ENCODE measurements around the gene TAOK3.

Gene TAOK3

DNA sequence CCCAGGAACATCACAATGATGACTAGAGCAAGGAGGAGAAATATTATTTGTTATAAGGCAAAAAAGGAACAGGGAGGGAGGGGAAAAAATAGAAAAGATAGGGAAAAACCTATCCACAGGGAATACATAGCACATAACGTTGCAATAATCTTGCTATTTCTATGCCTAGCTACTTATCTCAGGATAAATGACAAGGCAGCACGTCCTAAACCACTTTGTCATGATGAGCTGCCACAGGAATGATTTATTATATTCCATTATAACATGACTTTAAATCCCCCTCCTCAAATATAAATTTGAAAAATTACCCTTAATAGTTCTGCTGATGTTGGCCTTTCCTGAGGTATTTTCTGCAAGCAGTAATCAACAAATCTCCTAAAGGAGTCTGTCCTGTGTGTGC is 160.1 kb downstream of the TAOK3 start:
- Histone ChIP-seq H3K4me2 (ENCODE audit: low read depth, low read length) (no peak overlapping the region), H3K27me3 (replicated peaks; ENCODE audit: insufficient read depth, low read length) (no peaks in the 10 kb centered on the region), H3F3A (ENCODE audit: insufficient read depth, low read length) (no peaks in the 10 kb centered on the region), H3K4me1 (ENCODE audit: low read length) (no peaks in the 10 kb centered on the region), H3K9me3 (replicated peaks; ENCODE audit: insufficient read depth, low read length) (no peaks in the 10 kb centered on the region), H4K20me1 (ENCODE audit: insufficient read depth, low read length) (no peaks in the 10 kb centered on the region), H3K27ac (ENCODE audit: low read length) (no peak overlapping the region), H3K9ac (ENCODE audit: low read length) (no peak overlapping the region), H3K9me2 (replicated peaks; ENCODE audit: insufficient read depth, low read length) (no peaks in the 10 kb centered on the region), H3K79me2 (ENCODE audit: low read length) (no peaks in the 10 kb centered on the region), H3K4me3 (ENCODE audit: low read length) (no peak overlapping the region), H2AFZ (ENCODE audit: low read length) (no peak overlapping the region), H3K36me3 (replicated peaks; ENCODE audit: insufficient read depth, low read length) (no peaks in the 10 kb centered on the region)
- no peak for DNase-seq
- TF ChIP-seq EZH2phosphoT487 (IDR thresholded peaks at IDR 0.05; ENCODE audit: low read length): no peak
- TF ChIP-seq, protein P1, sequence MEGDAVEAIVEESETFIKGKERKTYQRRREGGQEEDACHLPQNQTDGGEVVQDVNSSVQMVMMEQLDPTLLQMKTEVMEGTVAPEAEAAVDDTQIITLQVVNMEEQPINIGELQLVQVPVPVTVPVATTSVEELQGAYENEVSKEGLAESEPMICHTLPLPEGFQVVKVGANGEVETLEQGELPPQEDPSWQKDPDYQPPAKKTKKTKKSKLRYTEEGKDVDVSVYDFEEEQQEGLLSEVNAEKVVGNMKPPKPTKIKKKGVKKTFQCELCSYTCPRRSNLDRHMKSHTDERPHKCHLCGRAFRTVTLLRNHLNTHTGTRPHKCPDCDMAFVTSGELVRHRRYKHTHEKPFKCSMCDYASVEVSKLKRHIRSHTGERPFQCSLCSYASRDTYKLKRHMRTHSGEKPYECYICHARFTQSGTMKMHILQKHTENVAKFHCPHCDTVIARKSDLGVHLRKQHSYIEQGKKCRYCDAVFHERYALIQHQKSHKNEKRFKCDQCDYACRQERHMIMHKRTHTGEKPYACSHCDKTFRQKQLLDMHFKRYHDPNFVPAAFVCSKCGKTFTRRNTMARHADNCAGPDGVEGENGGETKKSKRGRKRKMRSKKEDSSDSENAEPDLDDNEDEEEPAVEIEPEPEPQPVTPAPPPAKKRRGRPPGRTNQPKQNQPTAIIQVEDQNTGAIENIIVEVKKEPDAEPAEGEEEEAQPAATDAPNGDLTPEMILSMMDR (IDR thresholded peaks at IDR 0.05; ENCODE audit: low read length): no peak
- no peak for TF ChIP-seq EZH2 (optimal IDR thresholded peaks at IDR 0.05; ENCODE audit: low read depth, low read length)

GRCh38 chr12:118206107-118206412 is 166.6 kb downstream of the TAOK3 start:
- Histone ChIP-seq H3K27me3 (replicated peaks; ENCODE audit: insufficient read depth, low read length) (no peaks in the 10 kb centered on the region), H3K4me3 (ENCODE audit: low read length) (no peak overlapping the region), H3K9me2 (replicated peaks; ENCODE audit: insufficient read depth, low read length) (no peaks in the 10 kb centered on the region), H3K9ac (ENCODE audit: low read length) (no peak overlapping the region), H3K36me3 (replicated peaks; ENCODE audit: insufficient read depth, low read length) (no peaks in the 10 kb centered on the region), H3K79me2 (ENCODE audit: low read length) (no peaks in the 10 kb centered on the region), H3K4me1 (ENCODE audit: low read length) (no peaks in the 10 kb centered on the region), H3F3A (ENCODE audit: insufficient read depth, low read length) (no peaks in the 10 kb centered on the region), H3K9me3 (replicated peaks; ENCODE audit: insufficient read depth, low read length) (no peaks in the 10 kb centered on the region), H3K4me2 (ENCODE audit: low read depth, low read length) (no peak overlapping the region), H3K27ac (ENCODE audit: low read length) (no peak overlapping the region), H2AFZ (ENCODE audit: low read length) (no peak overlapping the region), H4K20me1 (ENCODE audit: insufficient read depth, low read length) (no peaks in the 10 kb centered on the region)
- TF ChIP-seq EZH2 (optimal IDR thresholded peaks at IDR 0.05; ENCODE audit: low read depth, low read length) (no peak), EZH2phosphoT487 (IDR thresholded peaks at IDR 0.05; ENCODE audit: low read length) (no peak)
- TF ChIP-seq, protein P1 (IDR thresholded peaks at IDR 0.05; ENCODE audit: low read length): no peak
- DNase-seq: no peak

GRCh38 chr12:118193958-118194357 is 178.7 kb downstream of the TAOK3 start:
- Histone ChIP-seq H4K20me1 (ENCODE audit: insufficient read depth, low read length) (no peaks in the 10 kb centered on the region), H2AFZ (ENCODE audit: low read length) (no peak overlapping the region), H3K79me2 (ENCODE audit: low read length) (no peaks in the 10 kb centered on the region), H3K36me3 (replicated peaks; ENCODE audit: insufficient read depth, low read length) (no peaks in the 10 kb centered on the region), H3K9me2 (replicated peaks; ENCODE audit: insufficient read depth, low read length) (no peaks in the 10 kb centered on the region), H3K27ac (ENCODE audit: low read length) (no peak overlapping the region), H3K27me3 (replicated peaks; ENCODE audit: insufficient read depth, low read length) (no peaks in the 10 kb centered on the region), H3K4me3 (ENCODE audit: low read length) (no peak overlapping the region), H3F3A (ENCODE audit: insufficient read depth, low read length) (no peaks in the 10 kb centered on the region), H3K9ac (ENCODE audit: low read length) (no peak overlapping the region), H3K4me1 (ENCODE audit: low read length) (no peaks in the 10 kb centered on the region), H3K9me3 (replicated peaks; ENCODE audit: insufficient read depth, low read length) (no peaks in the 10 kb centered on the region), H3K4me2 (ENCODE audit: low read depth, low read length) (no peak overlapping the region)
- TF ChIP-seq, protein P1 (IDR thresholded peaks at IDR 0.05; ENCODE audit: low read length): no peak
- TF ChIP-seq EZH2 (optimal IDR thresholded peaks at IDR 0.05; ENCODE audit: low read depth, low read length) (no peak), EZH2phosphoT487 (IDR thresholded peaks at IDR 0.05; ENCODE audit: low read length) (no peak)
- no peak for DNase-seq
